Measurements from ENCODE around the gene ULK4. TPM values are rescaled to one million over a fixed set of nuclear protein-coding genes. Genes with fewer than 3 reads are reported as not detected.
"Not testable (repeated sequence)": the region's sequence is repeated elsewhere in the genome, so short reads cannot be mapped to it uniquely, and the experiment has no call there.

ULK4 gene
- total RNA-seq, 1 donor: 22.0 TPM

DNA sequence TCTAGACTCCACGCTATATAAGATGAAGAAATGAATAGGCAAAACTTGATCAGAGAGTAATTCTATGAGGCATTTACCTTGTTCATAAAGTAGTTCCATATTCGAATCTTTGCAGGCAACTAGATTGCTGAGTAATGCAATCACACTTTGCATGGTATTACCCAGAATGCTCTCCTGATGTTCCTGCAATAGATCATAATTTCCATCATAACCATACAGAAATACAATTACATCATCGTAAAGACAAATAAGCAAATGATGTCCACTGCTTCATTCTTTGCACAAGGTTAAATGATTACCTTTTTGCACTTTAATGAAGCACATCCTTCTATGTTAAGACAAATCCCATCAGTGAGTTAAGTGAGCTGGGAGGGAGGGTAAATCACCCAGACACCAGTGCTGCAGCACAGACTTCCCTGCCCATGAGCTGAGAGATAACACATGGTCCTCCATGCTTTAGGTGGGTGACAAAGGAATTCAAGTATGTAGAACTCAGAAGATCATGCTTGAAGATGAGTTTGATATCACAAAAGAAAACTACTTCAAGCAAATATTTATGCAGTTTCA lies 395.9 kb downstream of the ULK4 start:
- no peak for DNase-seq (ENCODE audit: low read depth)
- H3K4me3 ChIP-seq (ENCODE audit: low read depth, low read length): no peak overlapping the region
- TF ChIP-seq, protein P1, sequence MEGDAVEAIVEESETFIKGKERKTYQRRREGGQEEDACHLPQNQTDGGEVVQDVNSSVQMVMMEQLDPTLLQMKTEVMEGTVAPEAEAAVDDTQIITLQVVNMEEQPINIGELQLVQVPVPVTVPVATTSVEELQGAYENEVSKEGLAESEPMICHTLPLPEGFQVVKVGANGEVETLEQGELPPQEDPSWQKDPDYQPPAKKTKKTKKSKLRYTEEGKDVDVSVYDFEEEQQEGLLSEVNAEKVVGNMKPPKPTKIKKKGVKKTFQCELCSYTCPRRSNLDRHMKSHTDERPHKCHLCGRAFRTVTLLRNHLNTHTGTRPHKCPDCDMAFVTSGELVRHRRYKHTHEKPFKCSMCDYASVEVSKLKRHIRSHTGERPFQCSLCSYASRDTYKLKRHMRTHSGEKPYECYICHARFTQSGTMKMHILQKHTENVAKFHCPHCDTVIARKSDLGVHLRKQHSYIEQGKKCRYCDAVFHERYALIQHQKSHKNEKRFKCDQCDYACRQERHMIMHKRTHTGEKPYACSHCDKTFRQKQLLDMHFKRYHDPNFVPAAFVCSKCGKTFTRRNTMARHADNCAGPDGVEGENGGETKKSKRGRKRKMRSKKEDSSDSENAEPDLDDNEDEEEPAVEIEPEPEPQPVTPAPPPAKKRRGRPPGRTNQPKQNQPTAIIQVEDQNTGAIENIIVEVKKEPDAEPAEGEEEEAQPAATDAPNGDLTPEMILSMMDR (IDR thresholded peaks at IDR 0.05; ENCODE audit: insufficient read depth, low read depth, low read length): no peak

DNA sequence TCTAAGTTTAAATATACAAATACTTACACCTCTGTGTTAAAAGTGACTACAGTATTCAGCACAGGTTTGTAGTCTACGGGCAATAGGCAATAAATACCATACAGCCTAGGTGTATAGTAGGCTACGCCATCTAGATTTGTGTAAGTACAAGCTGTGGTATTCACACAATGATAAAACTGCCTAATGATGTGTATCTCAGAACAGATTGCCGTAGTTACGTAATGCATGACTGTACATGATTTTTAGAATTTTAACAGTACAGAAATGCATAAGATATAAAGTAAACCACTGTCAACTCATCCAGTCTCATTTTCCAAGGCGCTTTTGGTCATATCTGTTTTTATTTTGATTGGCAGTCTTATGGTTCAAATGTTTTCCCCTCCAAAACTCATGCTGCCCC lies 396.9 kb downstream of the ULK4 start:
- no peak for DNase-seq (ENCODE audit: low read depth)
- H3K4me3 ChIP-seq (ENCODE audit: low read depth, low read length): no peak overlapping the region
- TF ChIP-seq, protein P1 (IDR thresholded peaks at IDR 0.05; ENCODE audit: insufficient read depth, low read depth, low read length): no peak

DNA sequence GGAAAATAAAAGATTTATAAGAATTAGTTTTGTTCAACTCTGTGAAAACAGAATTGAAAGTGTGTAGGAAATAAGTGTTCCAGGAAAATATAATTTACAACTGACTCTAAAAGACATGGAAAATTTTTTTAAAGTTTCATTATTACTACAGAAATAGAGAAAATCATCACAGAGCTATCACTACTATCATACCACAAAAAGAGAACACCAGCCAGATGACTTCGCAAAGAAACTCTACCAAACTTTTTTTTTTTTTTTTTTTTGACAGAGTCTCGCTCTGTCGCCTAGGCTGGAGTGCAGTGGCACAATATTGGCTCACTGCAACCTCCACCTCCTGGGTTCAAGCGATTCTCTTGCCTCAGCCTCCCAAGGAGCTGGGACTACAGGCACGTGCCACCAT lies 405.7 kb downstream of the ULK4 start:
- H3K4me3 ChIP-seq (ENCODE audit: low read depth, low read length); DNase-seq (ENCODE audit: low read depth): not testable (repeated sequence)

DNA sequence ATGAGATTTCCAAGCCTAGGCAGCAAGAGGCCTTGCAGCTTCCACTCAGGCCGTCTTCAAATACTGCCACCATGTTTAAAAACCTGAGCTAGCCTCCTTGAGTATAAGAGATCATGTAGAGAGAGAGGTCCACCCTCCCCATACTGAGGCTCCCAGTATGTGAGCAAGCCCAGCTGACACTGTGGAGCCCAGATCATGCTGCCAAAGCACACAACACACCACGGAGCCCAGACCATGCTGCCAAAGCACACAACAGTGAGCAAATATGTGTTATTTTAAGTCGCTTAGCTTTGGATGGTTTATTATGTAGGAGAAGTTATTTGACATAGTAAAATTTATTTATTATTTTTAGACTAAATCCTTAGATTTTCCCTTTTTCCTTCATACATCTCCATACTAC lies 428.9 kb downstream of the ULK4 start:
- no peak overlapping the region for H3K4me3 ChIP-seq (ENCODE audit: low read depth, low read length)
- TF ChIP-seq, protein P1 (IDR thresholded peaks at IDR 0.05; ENCODE audit: insufficient read depth, low read depth, low read length): no peak
- DNase-seq (ENCODE audit: low read depth): no peak

DNA sequence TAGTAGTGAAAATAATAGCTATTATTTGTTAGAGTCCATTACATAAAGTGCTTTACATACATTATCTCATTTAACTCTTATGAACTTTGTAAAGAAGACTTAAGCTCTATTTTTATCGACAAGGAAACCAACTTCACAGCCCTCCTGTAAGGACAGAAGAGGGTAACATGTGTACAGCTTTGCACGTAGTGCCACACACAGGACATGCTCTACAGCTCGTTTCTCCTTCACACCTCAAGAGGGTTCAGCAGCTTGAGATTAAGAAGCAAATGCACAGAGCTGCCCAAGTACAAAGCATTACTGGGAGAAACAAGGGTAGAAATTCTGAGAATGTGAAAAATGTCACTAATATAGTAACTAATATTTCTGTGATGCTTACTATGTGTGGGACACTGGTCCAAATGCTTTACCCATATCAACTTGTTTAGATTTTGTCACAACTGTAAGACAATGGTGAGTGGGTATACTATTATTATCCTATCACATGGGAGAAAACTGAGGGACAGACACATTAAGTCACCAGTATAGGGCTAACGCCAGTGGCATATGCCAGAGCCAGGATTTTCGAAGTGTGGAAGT lies 434.8 kb downstream of the ULK4 start:
- no peak for DNase-seq (ENCODE audit: low read depth)
- TF ChIP-seq, protein P1 (IDR thresholded peaks at IDR 0.05; ENCODE audit: insufficient read depth, low read depth, low read length): no peak
- H3K4me3 ChIP-seq (ENCODE audit: low read depth, low read length): no peak overlapping the region

DNA sequence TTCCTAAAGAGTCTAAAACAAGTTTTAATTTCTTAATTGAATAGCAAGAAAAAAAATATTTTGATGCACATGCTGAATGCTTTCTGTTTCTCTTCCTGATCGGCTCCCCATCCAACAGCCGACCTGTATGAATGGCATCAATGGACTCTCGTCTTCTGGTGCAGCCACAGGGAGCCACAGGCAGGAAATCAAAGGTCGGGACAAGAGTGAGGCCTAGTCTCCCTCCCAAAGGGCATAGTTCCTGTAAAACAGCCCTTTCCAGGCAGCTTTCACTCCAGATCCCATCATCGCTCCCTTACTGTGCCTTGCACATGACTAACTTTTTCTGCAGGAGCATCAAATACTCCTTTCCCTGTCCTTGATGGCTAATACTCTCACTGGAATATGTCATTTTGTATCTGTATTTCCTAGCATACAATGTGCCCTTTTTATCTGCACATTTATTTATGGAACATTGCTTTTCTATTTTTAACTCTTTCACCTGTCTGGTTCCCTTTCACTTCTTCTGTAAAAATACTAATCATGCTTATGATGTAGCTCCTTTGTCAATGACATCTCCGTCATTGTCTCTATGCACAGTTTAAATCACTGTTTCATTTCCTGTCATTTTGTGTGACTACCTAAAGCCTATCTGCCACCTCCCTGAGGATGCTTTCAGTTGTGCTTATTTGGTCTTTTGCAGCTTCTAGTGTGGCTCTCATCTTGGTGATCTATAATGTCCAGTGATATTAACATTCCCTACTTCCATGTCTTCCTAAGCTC lies 436.4 kb downstream of the ULK4 start:
- no peak for DNase-seq (ENCODE audit: low read depth)
- H3K4me3 ChIP-seq (ENCODE audit: low read depth, low read length): no peak overlapping the region
- TF ChIP-seq, protein P1 (IDR thresholded peaks at IDR 0.05; ENCODE audit: insufficient read depth, low read depth, low read length): no peak

DNA sequence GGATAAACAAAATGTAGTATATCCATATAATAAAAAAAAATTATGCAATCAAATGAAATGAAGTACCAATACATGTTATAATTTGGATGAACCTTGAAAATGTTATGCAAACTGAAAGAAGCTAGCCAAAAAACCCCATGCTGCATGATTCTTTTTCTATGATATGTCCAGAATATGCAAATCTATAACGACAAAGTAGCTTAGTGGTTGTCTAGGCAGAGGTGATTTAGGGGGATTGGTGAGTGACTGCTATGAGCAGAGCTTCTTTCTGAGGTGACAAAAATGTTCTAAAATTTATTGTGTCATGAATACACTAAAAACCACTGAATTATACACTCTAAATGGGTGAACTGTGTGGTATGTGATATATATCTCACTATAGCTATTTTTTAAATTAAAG lies 438.0 kb downstream of the ULK4 start:
- no peak for DNase-seq (ENCODE audit: low read depth)
- TF ChIP-seq, protein P1 (IDR thresholded peaks at IDR 0.05; ENCODE audit: insufficient read depth, low read depth, low read length): no peak
- no peak overlapping the region for H3K4me3 ChIP-seq (ENCODE audit: low read depth, low read length)

Data from fibroblast of villous mesenchyme (primary cell).